WTC11 (cell line): ENCODE data around the gene GALNTL6. TPM values are rescaled to one million over a fixed set of nuclear protein-coding genes. Genes with fewer than 3 reads are reported as not detected.

Experiments used
- ATAC-seq: fragments of 200-7000 bp; cut with Tn5 transposase; 2 replicates; pipeline ENCODE4 v1.10.0; 2021; ENCODE audit warnings: mild to moderate bottlenecking, moderate library complexity
- CTCF ChIA-PET: fragments of 300-600 bp; sonication (Branson Sonifier 250); formaldehyde crosslinking; loops from one replicate; lab custom pipeline; 2021; ENCODE audit warnings: antibody characterized with exemption; lab: Charles Lee
- POLR2A ChIA-PET: fragments of 350-600 bp; sonication (Branson Sonifier 250); formaldehyde crosslinking; loops from one replicate; lab custom pipeline; 2021; ENCODE audit warnings: antibody characterized with exemption; lab: Charles Lee
- DNase-seq: peaks from one replicate; pipeline ENCODE4 v3.0.0; 2021; ENCODE audit warnings: low spot score
- H3K27ac Mint-ChIP-seq: 2 replicates; pipeline ENCODE4 v1.8.0; 2021; ENCODE audit warnings: mixed read lengths
- H3K27me3 Mint-ChIP-seq: 2 replicates; pipeline ENCODE4 v1.8.0; 2021; ENCODE audit warnings: low read depth, mild to moderate bottlenecking, moderate library complexity, mixed read lengths
- H3K36me3 Mint-ChIP-seq: 2 replicates; pipeline ENCODE4 v1.8.0; 2021; ENCODE audit warnings: mixed read lengths
- H3K4me1 Mint-ChIP-seq: 2 replicates; pipeline ENCODE4 v1.8.0; 2022; ENCODE audit warnings: mixed read lengths
- H3K4me3 Mint-ChIP-seq: 2 replicates; pipeline ENCODE4 v1.8.0; 2021; ENCODE audit warnings: mild to moderate bottlenecking, moderate library complexity, mixed read lengths
- H3K9me3 Mint-ChIP-seq: 2 replicates; pipeline ENCODE4 v1.8.0; 2021; ENCODE audit warnings: mixed read lengths
- ATF3 ChIP-seq: sonication (generic); formaldehyde crosslinking; conservative IDR thresholded peaks from 2 replicates; pipeline ENCODE4 v1.8.1; 2022; ENCODE audit warnings: mild to moderate bottlenecking, missing genetic modification reagents
- CREM ChIP-seq: sonication (generic); formaldehyde crosslinking; IDR thresholded peaks from 2 replicates; pipeline ENCODE4 v1.8.1; 2022; ENCODE audit warnings: mild to moderate bottlenecking, missing genetic modification reagents, moderate library complexity
- ELF4 ChIP-seq: sonication (generic); formaldehyde crosslinking; IDR thresholded peaks from 2 replicates; pipeline ENCODE4 v1.8.1; 2022; ENCODE audit warnings: low read depth, mild to moderate bottlenecking, moderate library complexity, missing genetic modification reagents
- EMX1 ChIP-seq: fragments of 250-450 bp; sonication (Bioruptor Pico); IDR thresholded peaks from 2 replicates; pipeline ENCODE4 v1.8.0; 2021; ENCODE audit warnings: mild to moderate bottlenecking
- FOXP1 ChIP-seq: sonication (generic); formaldehyde crosslinking; IDR thresholded peaks from 2 replicates; pipeline ENCODE4 v1.8.0; 2022; ENCODE audit warnings: missing genetic modification reagents, mild to moderate bottlenecking, moderate library complexity, borderline replicate concordance
- GRHL2 ChIP-seq: fragments of 250-450 bp; sonication (Bioruptor Pico); IDR thresholded peaks from 2 replicates; pipeline ENCODE4 v1.8.0; 2022; ENCODE audit warnings: mild to moderate bottlenecking, moderate library complexity; ENCODE audit not compliant: insufficient replicate concordance, severe bottlenecking
- GTF2I ChIP-seq: fragments of 250-450 bp; sonication (Bioruptor Pico); conservative IDR thresholded peaks from 2 replicates; pipeline ENCODE4 v1.4.0; 2021; ENCODE audit warnings: mild to moderate bottlenecking
- HMGA2 ChIP-seq: fragments of 250-450 bp; sonication (Bioruptor Pico); IDR thresholded peaks from 2 replicates; pipeline ENCODE4 v1.4.0; 2021; ENCODE audit warnings: mild to moderate bottlenecking, moderate library complexity
- NR3C1 ChIP-seq: sonication (generic); formaldehyde crosslinking; conservative IDR thresholded peaks from 2 replicates; pipeline ENCODE4 v1.8.1; 2023; ENCODE audit warnings: low read depth, mild to moderate bottlenecking, missing genetic modification reagents
- SP1 ChIP-seq: sonication (generic); formaldehyde crosslinking; conservative IDR thresholded peaks from 2 replicates; pipeline ENCODE4 v1.8.1; 2022; ENCODE audit warnings: missing genetic modification reagents
- ZNF219 ChIP-seq: sonication (generic); formaldehyde crosslinking; IDR thresholded peaks from 2 replicates; pipeline ENCODE4 v1.8.0; 2023; ENCODE audit warnings: missing genetic modification reagents, mild to moderate bottlenecking, borderline replicate concordance
- ZNF232 ChIP-seq: sonication (generic); formaldehyde crosslinking; IDR thresholded peaks from 2 replicates; pipeline ENCODE4 v1.8.0; 2022; ENCODE audit warnings: mild to moderate bottlenecking, missing genetic modification reagents
- ZNF416 ChIP-seq: fragments of 250-450 bp; sonication (Bioruptor Pico); IDR thresholded peaks from 2 replicates; pipeline ENCODE4 v1.9.0; 2021; ENCODE audit warnings: mild to moderate bottlenecking, inconsistent platforms
- ZNF423 ChIP-seq: fragments of 250-450 bp; sonication (Bioruptor Pico); IDR thresholded peaks from 2 replicates; pipeline ENCODE4 v2.1.2; 2022; ENCODE audit warnings: mild to moderate bottlenecking, moderate library complexity
- ZNF532 ChIP-seq: fragments of 250-450 bp; sonication (Bioruptor Pico); IDR thresholded peaks from 2 replicates; pipeline ENCODE4 v1.9.0; 2021; ENCODE audit warnings: mild to moderate bottlenecking, borderline replicate concordance
- total RNA-seq: library from RNA; stranded (reverse); gene quantifications from 3 replicates; pipeline ENCODE4 v1.2.3, GENCODE V29; 2021
- TF ChIP-seq, protein P1 (sequence below): sonication (generic); formaldehyde crosslinking; IDR thresholded peaks from 2 replicates; pipeline ENCODE4 v1.8.1; 2022; ENCODE audit warnings: missing genetic modification reagents, borderline replicate concordance
- TF ChIP-seq, protein P2 (sequence below): sonication (generic); formaldehyde crosslinking; IDR thresholded peaks from 2 replicates; pipeline ENCODE4 v1.8.0; 2022; ENCODE audit warnings: mild to moderate bottlenecking, missing genetic modification reagents
- TF ChIP-seq, protein P3 (sequence below): fragments of 250-450 bp; sonication (Bioruptor Pico); IDR thresholded peaks from 2 replicates; pipeline ENCODE4 v1.9.0; 2021; ENCODE audit warnings: mild to moderate bottlenecking
- TF ChIP-seq, protein P4 (sequence below): sonication (generic); formaldehyde crosslinking; IDR thresholded peaks from 2 replicates; pipeline ENCODE4 v1.8.1; 2023; ENCODE audit warnings: mild to moderate bottlenecking, missing genetic modification reagents, moderate library complexity
- TF ChIP-seq, protein P5 (sequence below): sonication (generic); formaldehyde crosslinking; IDR thresholded peaks from 2 replicates; pipeline ENCODE4 v1.8.1; 2023; ENCODE audit warnings: mild to moderate bottlenecking, moderate library complexity, missing genetic modification reagents
- TF ChIP-seq, protein P6 (sequence below): sonication (generic); formaldehyde crosslinking; IDR thresholded peaks from 2 replicates; pipeline ENCODE4 v1.8.0; 2022; ENCODE audit warnings: missing genetic modification reagents

GALNTL6 gene
- total RNA-seq, 1 experiment from 2014 or later: 0.24 TPM

- TF ChIP-seq, protein P1, sequence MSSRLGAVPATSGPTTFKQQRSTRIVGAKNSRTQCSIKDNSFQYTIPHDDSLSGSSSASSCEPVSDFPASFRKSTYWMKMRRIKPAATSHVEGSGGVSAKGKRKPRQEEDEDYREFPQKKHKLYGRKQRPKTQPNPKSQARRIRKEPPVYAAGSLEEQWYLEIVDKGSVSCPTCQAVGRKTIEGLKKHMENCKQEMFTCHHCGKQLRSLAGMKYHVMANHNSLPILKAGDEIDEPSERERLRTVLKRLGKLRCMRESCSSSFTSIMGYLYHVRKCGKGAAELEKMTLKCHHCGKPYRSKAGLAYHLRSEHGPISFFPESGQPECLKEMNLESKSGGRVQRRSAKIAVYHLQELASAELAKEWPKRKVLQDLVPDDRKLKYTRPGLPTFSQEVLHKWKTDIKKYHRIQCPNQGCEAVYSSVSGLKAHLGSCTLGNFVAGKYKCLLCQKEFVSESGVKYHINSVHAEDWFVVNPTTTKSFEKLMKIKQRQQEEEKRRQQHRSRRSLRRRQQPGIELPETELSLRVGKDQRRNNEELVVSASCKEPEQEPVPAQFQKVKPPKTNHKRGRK (CRISPR knock-in tag): no peak
- no peak for TF ChIP-seq SP1 (CRISPR knock-in tag)
- no peak for TF ChIP-seq FOXP1
- no peak for TF ChIP-seq CREM (CRISPR knock-in tag)
- no peak for TF ChIP-seq NR3C1 (CRISPR knock-in tag)
- no peak for TF ChIP-seq ZNF219 (CRISPR knock-in tag)
- TF ChIP-seq, protein P2, sequence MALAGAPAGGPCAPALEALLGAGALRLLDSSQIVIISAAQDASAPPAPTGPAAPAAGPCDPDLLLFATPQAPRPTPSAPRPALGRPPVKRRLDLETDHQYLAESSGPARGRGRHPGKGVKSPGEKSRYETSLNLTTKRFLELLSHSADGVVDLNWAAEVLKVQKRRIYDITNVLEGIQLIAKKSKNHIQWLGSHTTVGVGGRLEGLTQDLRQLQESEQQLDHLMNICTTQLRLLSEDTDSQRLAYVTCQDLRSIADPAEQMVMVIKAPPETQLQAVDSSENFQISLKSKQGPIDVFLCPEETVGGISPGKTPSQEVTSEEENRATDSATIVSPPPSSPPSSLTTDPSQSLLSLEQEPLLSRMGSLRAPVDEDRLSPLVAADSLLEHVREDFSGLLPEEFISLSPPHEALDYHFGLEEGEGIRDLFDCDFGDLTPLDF (CRISPR knock-in tag): no peak
- TF ChIP-seq, protein P3, sequence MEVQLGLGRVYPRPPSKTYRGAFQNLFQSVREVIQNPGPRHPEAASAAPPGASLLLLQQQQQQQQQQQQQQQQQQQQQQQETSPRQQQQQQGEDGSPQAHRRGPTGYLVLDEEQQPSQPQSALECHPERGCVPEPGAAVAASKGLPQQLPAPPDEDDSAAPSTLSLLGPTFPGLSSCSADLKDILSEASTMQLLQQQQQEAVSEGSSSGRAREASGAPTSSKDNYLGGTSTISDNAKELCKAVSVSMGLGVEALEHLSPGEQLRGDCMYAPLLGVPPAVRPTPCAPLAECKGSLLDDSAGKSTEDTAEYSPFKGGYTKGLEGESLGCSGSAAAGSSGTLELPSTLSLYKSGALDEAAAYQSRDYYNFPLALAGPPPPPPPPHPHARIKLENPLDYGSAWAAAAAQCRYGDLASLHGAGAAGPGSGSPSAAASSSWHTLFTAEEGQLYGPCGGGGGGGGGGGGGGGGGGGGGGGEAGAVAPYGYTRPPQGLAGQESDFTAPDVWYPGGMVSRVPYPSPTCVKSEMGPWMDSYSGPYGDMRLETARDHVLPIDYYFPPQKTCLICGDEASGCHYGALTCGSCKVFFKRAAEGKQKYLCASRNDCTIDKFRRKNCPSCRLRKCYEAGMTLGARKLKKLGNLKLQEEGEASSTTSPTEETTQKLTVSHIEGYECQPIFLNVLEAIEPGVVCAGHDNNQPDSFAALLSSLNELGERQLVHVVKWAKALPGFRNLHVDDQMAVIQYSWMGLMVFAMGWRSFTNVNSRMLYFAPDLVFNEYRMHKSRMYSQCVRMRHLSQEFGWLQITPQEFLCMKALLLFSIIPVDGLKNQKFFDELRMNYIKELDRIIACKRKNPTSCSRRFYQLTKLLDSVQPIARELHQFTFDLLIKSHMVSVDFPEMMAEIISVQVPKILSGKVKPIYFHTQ (CRISPR knock-in tag): no peak
- TF ChIP-seq, protein P4, sequence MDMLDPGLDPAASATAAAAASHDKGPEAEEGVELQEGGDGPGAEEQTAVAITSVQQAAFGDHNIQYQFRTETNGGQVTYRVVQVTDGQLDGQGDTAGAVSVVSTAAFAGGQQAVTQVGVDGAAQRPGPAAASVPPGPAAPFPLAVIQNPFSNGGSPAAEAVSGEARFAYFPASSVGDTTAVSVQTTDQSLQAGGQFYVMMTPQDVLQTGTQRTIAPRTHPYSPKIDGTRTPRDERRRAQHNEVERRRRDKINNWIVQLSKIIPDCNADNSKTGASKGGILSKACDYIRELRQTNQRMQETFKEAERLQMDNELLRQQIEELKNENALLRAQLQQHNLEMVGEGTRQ (CRISPR knock-in tag): no peak
- TF ChIP-seq ZNF416 (CRISPR knock-in tag): no peak
Measured at GRCh38 chr4:172495769-172496168, 682.6 kb downstream of the GALNTL6 start (continued).

DNA sequence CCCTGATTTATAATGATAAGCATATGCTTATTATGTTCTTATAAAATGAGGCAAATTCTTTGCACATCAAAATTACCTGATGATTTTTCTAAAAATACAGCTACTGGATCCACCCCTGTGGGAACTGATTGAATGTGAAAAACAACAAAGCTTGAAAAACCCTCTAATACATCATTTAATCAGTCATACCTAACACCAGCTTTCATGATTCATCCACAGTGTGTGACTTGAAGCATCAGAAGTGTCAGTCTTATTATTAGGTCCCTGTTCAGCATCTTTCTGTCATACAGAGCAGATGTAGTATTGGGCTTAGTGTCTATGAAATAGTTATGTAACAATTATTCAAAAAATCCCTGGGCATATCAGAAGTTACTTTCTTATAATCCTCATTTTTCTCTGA lies 684.1 kb downstream of the GALNTL6 start:
- no peaks in the 10 kb centered on the region for H3K36me3 Mint-ChIP-seq
- H3K4me1 Mint-ChIP-seq: 0 out of 2 replicates have a peak, but pooled peaks cover 3% of the 10 kb centered on the region
- no peak for DNase-seq
- ChIA-PET CTCF (no interaction called here), POLR2A (no interaction called here)
- no peaks in the 10 kb centered on the region for H3K9me3 Mint-ChIP-seq
- no peak overlapping the region for H3K4me3 Mint-ChIP-seq
- H3K27ac Mint-ChIP-seq: no peak overlapping the region
- H3K27me3 Mint-ChIP-seq: no peaks in the 10 kb centered on the region
- no peak for ATAC-seq
- no peak for TF ChIP-seq GTF2I (CRISPR knock-in tag)
- TF ChIP-seq ATF3 (CRISPR knock-in tag): no peak
- TF ChIP-seq, protein P5, sequence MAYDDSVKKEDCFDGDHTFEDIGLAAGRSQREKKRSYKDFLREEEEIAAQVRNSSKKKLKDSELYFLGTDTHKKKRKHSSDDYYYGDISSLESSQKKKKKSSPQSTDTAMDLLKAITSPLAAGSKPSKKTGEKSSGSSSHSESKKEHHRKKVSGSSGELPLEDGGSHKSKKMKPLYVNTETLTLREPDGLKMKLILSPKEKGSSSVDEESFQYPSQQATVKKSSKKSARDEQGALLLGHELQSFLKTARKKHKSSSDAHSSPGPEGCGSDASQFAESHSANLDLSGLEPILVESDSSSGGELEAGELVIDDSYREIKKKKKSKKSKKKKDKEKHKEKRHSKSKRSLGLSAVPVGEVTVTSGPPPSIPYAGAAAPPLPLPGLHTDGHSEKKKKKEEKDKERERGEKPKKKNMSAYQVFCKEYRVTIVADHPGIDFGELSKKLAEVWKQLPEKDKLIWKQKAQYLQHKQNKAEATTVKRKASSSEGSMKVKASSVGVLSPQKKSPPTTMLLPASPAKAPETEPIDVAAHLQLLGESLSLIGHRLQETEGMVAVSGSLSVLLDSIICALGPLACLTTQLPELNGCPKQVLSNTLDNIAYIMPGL (CRISPR knock-in tag): no peak
- TF ChIP-seq, protein P6, sequence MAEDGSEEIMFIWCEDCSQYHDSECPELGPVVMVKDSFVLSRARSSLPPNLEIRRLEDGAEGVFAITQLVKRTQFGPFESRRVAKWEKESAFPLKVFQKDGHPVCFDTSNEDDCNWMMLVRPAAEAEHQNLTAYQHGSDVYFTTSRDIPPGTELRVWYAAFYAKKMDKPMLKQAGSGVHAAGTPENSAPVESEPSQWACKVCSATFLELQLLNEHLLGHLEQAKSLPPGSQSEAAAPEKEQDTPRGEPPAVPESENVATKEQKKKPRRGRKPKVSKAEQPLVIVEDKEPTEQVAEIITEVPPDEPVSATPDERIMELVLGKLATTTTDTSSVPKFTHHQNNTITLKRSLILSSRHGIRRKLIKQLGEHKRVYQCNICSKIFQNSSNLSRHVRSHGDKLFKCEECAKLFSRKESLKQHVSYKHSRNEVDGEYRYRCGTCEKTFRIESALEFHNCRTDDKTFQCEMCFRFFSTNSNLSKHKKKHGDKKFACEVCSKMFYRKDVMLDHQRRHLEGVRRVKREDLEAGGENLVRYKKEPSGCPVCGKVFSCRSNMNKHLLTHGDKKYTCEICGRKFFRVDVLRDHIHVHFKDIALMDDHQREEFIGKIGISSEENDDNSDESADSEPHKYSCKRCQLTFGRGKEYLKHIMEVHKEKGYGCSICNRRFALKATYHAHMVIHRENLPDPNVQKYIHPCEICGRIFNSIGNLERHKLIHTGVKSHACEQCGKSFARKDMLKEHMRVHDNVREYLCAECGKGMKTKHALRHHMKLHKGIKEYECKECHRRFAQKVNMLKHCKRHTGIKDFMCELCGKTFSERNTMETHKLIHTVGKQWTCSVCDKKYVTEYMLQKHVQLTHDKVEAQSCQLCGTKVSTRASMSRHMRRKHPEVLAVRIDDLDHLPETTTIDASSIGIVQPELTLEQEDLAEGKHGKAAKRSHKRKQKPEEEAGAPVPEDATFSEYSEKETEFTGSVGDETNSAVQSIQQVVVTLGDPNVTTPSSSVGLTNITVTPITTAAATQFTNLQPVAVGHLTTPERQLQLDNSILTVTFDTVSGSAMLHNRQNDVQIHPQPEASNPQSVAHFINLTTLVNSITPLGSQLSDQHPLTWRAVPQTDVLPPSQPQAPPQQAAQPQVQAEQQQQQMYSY (CRISPR knock-in tag): no peak
- no peak for TF ChIP-seq ZNF532 (CRISPR knock-in tag)
- TF ChIP-seq ZNF232 (CRISPR knock-in tag): no peak
- TF ChIP-seq HMGA2 (CRISPR knock-in tag): no peak
- TF ChIP-seq ELF4: no peak
- no peak for TF ChIP-seq EMX1 (CRISPR knock-in tag)
- TF ChIP-seq GRHL2 (CRISPR knock-in tag): no peak
- TF ChIP-seq ZNF423 (CRISPR knock-in tag): no peak
